Esophagus squamous epithelium (tissue), 4 donors: ENCODE results near the gene MEF2D.

Experiments used
- POLR2A ChIP-seq, 4 donors: fragments of 450-650 bp; IDR thresholded peaks; one replicate each; pipeline ENCODE4 v1.6.1; 2017; ENCODE audit warnings: antibody characterized with exemption in 4 of 4, mild to moderate bottlenecking in 4 of 4, moderate library complexity in 3 of 4
- TF ChIP-seq, protein P1 (sequence below), 6 experiments: fragments of 450-650 bp in 4 of 6; fragments of 200-600 bp in 2 of 6; sonication (generic) in 2 of 6; IDR thresholded peaks; one replicate each; pipeline ENCODE4 v1.5.1; 2016 to 2019; ENCODE audit warnings: antibody characterized with exemption in 6 of 6, mild to moderate bottlenecking in 4 of 6, moderate library complexity in 4 of 6

GRCh38 chr1:156522443-156522970 is 21.9 kb upstream of the MEF2D start:
- TF ChIP-seq, protein P1, sequence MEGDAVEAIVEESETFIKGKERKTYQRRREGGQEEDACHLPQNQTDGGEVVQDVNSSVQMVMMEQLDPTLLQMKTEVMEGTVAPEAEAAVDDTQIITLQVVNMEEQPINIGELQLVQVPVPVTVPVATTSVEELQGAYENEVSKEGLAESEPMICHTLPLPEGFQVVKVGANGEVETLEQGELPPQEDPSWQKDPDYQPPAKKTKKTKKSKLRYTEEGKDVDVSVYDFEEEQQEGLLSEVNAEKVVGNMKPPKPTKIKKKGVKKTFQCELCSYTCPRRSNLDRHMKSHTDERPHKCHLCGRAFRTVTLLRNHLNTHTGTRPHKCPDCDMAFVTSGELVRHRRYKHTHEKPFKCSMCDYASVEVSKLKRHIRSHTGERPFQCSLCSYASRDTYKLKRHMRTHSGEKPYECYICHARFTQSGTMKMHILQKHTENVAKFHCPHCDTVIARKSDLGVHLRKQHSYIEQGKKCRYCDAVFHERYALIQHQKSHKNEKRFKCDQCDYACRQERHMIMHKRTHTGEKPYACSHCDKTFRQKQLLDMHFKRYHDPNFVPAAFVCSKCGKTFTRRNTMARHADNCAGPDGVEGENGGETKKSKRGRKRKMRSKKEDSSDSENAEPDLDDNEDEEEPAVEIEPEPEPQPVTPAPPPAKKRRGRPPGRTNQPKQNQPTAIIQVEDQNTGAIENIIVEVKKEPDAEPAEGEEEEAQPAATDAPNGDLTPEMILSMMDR (IDR thresholded peaks at IDR 0.05): no peak
- no peak for TF ChIP-seq POLR2A (IDR thresholded peaks at IDR 0.05)
